Neural progenitor cell (in vitro differentiated cells): ENCODE results near the gene COL8A1. TPM values are rescaled to one million over a fixed set of nuclear protein-coding genes. Genes with fewer than 3 reads are reported as not detected.

ENCODE experiments used
- DNase-seq: peaks from one replicate; pipeline ENCODE4 v3.0.0-alpha.2; 2016; ENCODE audit warnings: low spot score
- H2AFZ ChIP-seq: fragments of 200-600 bp; sonication (generic); replicated peaks from 2 replicates; pipeline ENCODE4 v1.6.1; 2016; ENCODE audit warnings: antibody characterized with exemption
- H3F3A ChIP-seq: fragments of 200-600 bp; sonication (generic); 2 replicates; pipeline ENCODE4 v1.6.1; 2016; ENCODE audit warnings: antibody characterized with exemption, low read depth
- H3K27ac ChIP-seq: fragments of 200-600 bp; sonication (generic); 2 replicates; pipeline ENCODE4 v1.5.1; 2016; ENCODE audit warnings: mild to moderate bottlenecking
- H3K27me3 ChIP-seq: fragments of 200-600 bp; sonication (generic); 2 replicates; pipeline ENCODE4 v1.6.1; 2016; ENCODE audit warnings: mild to moderate bottlenecking, moderate library complexity
- H3K36me3 ChIP-seq: fragments of 200-600 bp; sonication (generic); 2 replicates; pipeline ENCODE4 v1.5.1; 2016
- H3K4me1 ChIP-seq: fragments of 200-600 bp; sonication (generic); 2 replicates; pipeline ENCODE4 v1.6.1; 2016; ENCODE audit warnings: mixed run types
- H3K4me2 ChIP-seq: fragments of 200-600 bp; sonication (generic); 2 replicates; pipeline ENCODE4 v1.6.1; 2016
- H3K4me3 ChIP-seq: fragments of 200-600 bp; sonication (generic); 2 replicates; pipeline ENCODE4 v1.5.1; 2016
- H3K79me2 ChIP-seq: fragments of 200-600 bp; sonication (generic); 2 replicates; pipeline ENCODE4 v1.6.1; 2016; ENCODE audit warnings: low read depth
- H3K9ac ChIP-seq: fragments of 200-600 bp; sonication (generic); 2 replicates; pipeline ENCODE4 v1.6.1; 2016
- H3K9me3 ChIP-seq: fragments of 200-600 bp; sonication (generic); 2 replicates; pipeline ENCODE4 v1.5.1; 2016; ENCODE audit warnings: low read depth
- H4K20me1 ChIP-seq: fragments of 200-600 bp; sonication (generic); 2 replicates; pipeline ENCODE4 v1.6.1; 2016; ENCODE audit warnings: low read depth
- H3K27ac Mint-ChIP-seq: 3 replicates; pipeline ENCODE4 v1.8.0; 2021; ENCODE audit warnings: mixed read lengths
- H3K27me3 Mint-ChIP-seq: 2 replicates; pipeline ENCODE4 v1.8.0; 2022; ENCODE audit warnings: low read depth, mild to moderate bottlenecking, inconsistent platforms, moderate library complexity, mixed read lengths; ENCODE audit not compliant: insufficient read depth
- H3K36me3 Mint-ChIP-seq: 3 replicates; pipeline ENCODE4 v1.8.0; 2021; ENCODE audit warnings: mixed read lengths
- H3K4me1 Mint-ChIP-seq: 3 replicates; pipeline ENCODE4 v1.8.0; 2021; ENCODE audit warnings: mixed read lengths
- H3K4me3 Mint-ChIP-seq: 3 replicates; pipeline ENCODE4 v1.8.0; 2021; ENCODE audit warnings: mild to moderate bottlenecking, moderate library complexity, mixed read lengths
- H3K9me3 Mint-ChIP-seq: 3 replicates; pipeline ENCODE4 v1.8.0; 2020; ENCODE audit warnings: mixed read lengths
- CTCF ChIP-seq: fragments of 200-600 bp; sonication (generic); IDR thresholded peaks from 2 replicates; pipeline ENCODE4 v1.5.1; 2017; ENCODE audit warnings: antibody characterized with exemption, mild to moderate bottlenecking
- EZH2 ChIP-seq: fragments of 200-600 bp; sonication (generic); IDR thresholded peaks from 2 replicates; pipeline ENCODE4 v1.6.1; 2017; ENCODE audit warnings: antibody characterized with exemption, mild to moderate bottlenecking, moderate library complexity
- EZH2phosphoT487 ChIP-seq: fragments of 200-600 bp; sonication (generic); IDR thresholded peaks from 2 replicates; pipeline ENCODE4 v1.6.1; 2017; ENCODE audit warnings: antibody characterized with exemption
- total RNA-seq: library from RNA; depleted of rRNA; stranded (reverse); fragments of >200 nt; gene quantifications from 2 replicates; pipeline ENCODE4 v1.2.3, GENCODE V29; 2015; ENCODE audit warnings: low replicate concordance

Gene COL8A1
- total RNA-seq, 1 donor from 2014 or later: not detected

- Histone ChIP-seq H3K79me2 (no peaks in the 10 kb centered on the region), H3K27ac (no peak overlapping the region), H2AFZ (no peak overlapping the region), H3K27me3 (no peaks in the 10 kb centered on the region), H3K36me3 (no peaks in the 10 kb centered on the region), H3K4me3 (no peak overlapping the region), H3K4me1 (no peaks in the 10 kb centered on the region), H4K20me1 (no peaks in the 10 kb centered on the region), H3K9me3 (no peaks in the 10 kb centered on the region), H3K4me2 (no peak overlapping the region), H3F3A (no peaks in the 10 kb centered on the region), H3K9ac (no peak overlapping the region)
- no peak for DNase-seq
- Mint-ChIP-seq H3K9me3 (no peaks in the 10 kb centered on the region), H3K27me3 (no peaks in the 10 kb centered on the region), H3K36me3 (no peaks in the 10 kb centered on the region), H3K4me3 (no peak overlapping the region), H3K27ac (no peak overlapping the region), H3K4me1 (no peaks in the 10 kb centered on the region)
- TF ChIP-seq EZH2 (no peak), EZH2phosphoT487 (no peak), CTCF (no peak)
These were observed 13.2 kb upstream of the COL8A1 start for GRCh38 chr3:99625237-99625622.

GRCh38 chr3:99625643-99626416, 12.6 kb upstream of the COL8A1 start:
- Histone ChIP-seq H3K9me3 (no peaks in the 10 kb centered on the region), H3K27ac (no peak overlapping the region), H3K4me3 (no peak overlapping the region), H3K36me3 (no peaks in the 10 kb centered on the region), H3K9ac (no peak overlapping the region), H3K79me2 (no peaks in the 10 kb centered on the region), H3F3A (no peaks in the 10 kb centered on the region), H3K27me3 (no peaks in the 10 kb centered on the region), H2AFZ (no peak overlapping the region), H4K20me1 (no peaks in the 10 kb centered on the region), H3K4me2 (no peak overlapping the region), H3K4me1 (no peaks in the 10 kb centered on the region)
- Mint-ChIP-seq H3K27ac (no peak overlapping the region), H3K4me3 (no peak overlapping the region), H3K9me3 (no peaks in the 10 kb centered on the region), H3K4me1 (no peaks in the 10 kb centered on the region), H3K27me3 (no peaks in the 10 kb centered on the region), H3K36me3 (no peaks in the 10 kb centered on the region)
- no peak for DNase-seq
- no peak for TF ChIP-seq CTCF
- no peak for TF ChIP-seq EZH2phosphoT487
- no peak for TF ChIP-seq EZH2

- Histone ChIP-seq H3K36me3 (no peaks in the 10 kb centered on the region), H3K4me2 (no peak overlapping the region), H3K27me3 (no peaks in the 10 kb centered on the region), H3K9ac (no peak overlapping the region), H3K27ac (no peak overlapping the region), H4K20me1 (no peaks in the 10 kb centered on the region), H3K4me1 (no peaks in the 10 kb centered on the region), H3K79me2 (no peaks in the 10 kb centered on the region), H2AFZ (no peak overlapping the region), H3K4me3 (no peak overlapping the region), H3K9me3 (no peaks in the 10 kb centered on the region), H3F3A (no peaks in the 10 kb centered on the region)
- Mint-ChIP-seq H3K9me3 (no peaks in the 10 kb centered on the region), H3K4me1 (no peaks in the 10 kb centered on the region), H3K4me3 (no peak overlapping the region), H3K36me3 (no peaks in the 10 kb centered on the region), H3K27ac (no peak overlapping the region), H3K27me3 (no peaks in the 10 kb centered on the region)
- TF ChIP-seq CTCF (no peak), EZH2 (no peak), EZH2phosphoT487 (no peak)
- no peak for DNase-seq
These were observed 12.0 kb upstream of the COL8A1 start for GRCh38 chr3:99626417-99626788.
